GM23338 (cell line): ENCODE data around the gene COBL. TPM values are rescaled to one million over a fixed set of nuclear protein-coding genes. Genes with fewer than 3 reads are reported as not detected.

Experiments
- ATAC-seq: fragments of 200-7000 bp; cut with Tn5 transposase; 3 replicates; pipeline ENCODE4 v1.9.1; 2020
- DNase-seq: peaks from one replicate; pipeline ENCODE4 v3.0.0-alpha.2; 2015; ENCODE audit warnings: low spot score
- H2AFZ ChIP-seq: fragments of 200-600 bp; sonication (generic); 2 replicates; pipeline ENCODE4 v1.8.0; 2016; ENCODE audit warnings: antibody characterized with exemption, mild to moderate bottlenecking, moderate library complexity
- H3F3A ChIP-seq: fragments of 200-600 bp; sonication (generic); replicated peaks from 2 replicates; pipeline ENCODE4 v1.8.0; 2017; ENCODE audit warnings: antibody characterized with exemption, mixed run types, low read depth
- H3K27ac ChIP-seq: fragments of 200-600 bp; sonication (generic); 2 replicates; pipeline ENCODE4 v1.6.1; 2016; ENCODE audit warnings: low read depth
- H3K27me3 ChIP-seq: fragments of 200-600 bp; sonication (generic); 2 replicates; pipeline ENCODE4 v1.8.0; 2016; ENCODE audit warnings: mild to moderate bottlenecking, mixed run types, moderate library complexity; ENCODE audit not compliant: insufficient read depth
- H3K36me3 ChIP-seq: fragments of 200-600 bp; sonication (generic); 2 replicates; pipeline ENCODE4 v1.8.0; 2016; ENCODE audit warnings: mild to moderate bottlenecking; ENCODE audit not compliant: insufficient read depth
- H3K4me1 ChIP-seq: fragments of 200-600 bp; sonication (generic); 2 replicates; pipeline ENCODE4 v1.8.0; 2016; ENCODE audit warnings: mild to moderate bottlenecking, moderate library complexity; ENCODE audit not compliant: insufficient read depth
- H3K4me2 ChIP-seq: fragments of 200-600 bp; sonication (generic); 2 replicates; pipeline ENCODE4 v1.7.1; 2017; ENCODE audit warnings: mixed run types
- H3K4me3 ChIP-seq: fragments of 200-600 bp; sonication (generic); 2 replicates; pipeline ENCODE4 v1.6.1; 2016; ENCODE audit warnings: mixed run types
- H3K79me2 ChIP-seq: fragments of 200-600 bp; sonication (generic); replicated peaks from 2 replicates; pipeline ENCODE4 v1.8.0; 2017; ENCODE audit warnings: mild to moderate bottlenecking; ENCODE audit not compliant: insufficient read depth
- H3K9me2 ChIP-seq: fragments of 200-600 bp; sonication (generic); 2 replicates; pipeline ENCODE4 v1.8.0; 2017; ENCODE audit not compliant: insufficient read depth
- H4K20me1 ChIP-seq: fragments of 200-600 bp; sonication (generic); replicated peaks from 2 replicates; pipeline ENCODE4 v1.8.0; 2017; ENCODE audit warnings: mild to moderate bottlenecking; ENCODE audit not compliant: insufficient read depth
- H3K27ac Mint-ChIP-seq: 2 replicates; pipeline ENCODE4 v1.8.0; 2020; ENCODE audit warnings: inconsistent platforms, mild to moderate bottlenecking, moderate library complexity, mixed read lengths
- H3K27me3 Mint-ChIP-seq: 3 replicates; pipeline ENCODE4 v1.8.0; 2022; ENCODE audit warnings: low read depth, mild to moderate bottlenecking, moderate library complexity, mixed read lengths, inconsistent platforms; ENCODE audit not compliant: insufficient read depth, poor library complexity
- H3K36me3 Mint-ChIP-seq: 3 replicates; pipeline ENCODE4 v1.8.0; 2021; ENCODE audit warnings: low read depth, mild to moderate bottlenecking, inconsistent platforms, moderate library complexity, mixed read lengths
- H3K4me1 Mint-ChIP-seq: 3 replicates; pipeline ENCODE4 v1.8.0; 2020; ENCODE audit warnings: mild to moderate bottlenecking, inconsistent platforms, mixed read lengths
- H3K4me3 Mint-ChIP-seq: 3 replicates; pipeline ENCODE4 v1.8.0; 2021; ENCODE audit warnings: moderate library complexity, mild to moderate bottlenecking, inconsistent platforms, mixed read lengths
- H3K9me3 Mint-ChIP-seq: 3 replicates; pipeline ENCODE4 v1.8.0; 2020; ENCODE audit warnings: moderate library complexity, mild to moderate bottlenecking, inconsistent platforms, mixed read lengths
- CREB1 ChIP-seq: fragments of 250-450 bp; sonication (Bioruptor Pico); IDR thresholded peaks from 2 replicates; pipeline ENCODE4 v1.5.0; 2020; ENCODE audit warnings: low read depth, mild to moderate bottlenecking, moderate library complexity
- ETS1 ChIP-seq: IDR thresholded peaks from 2 replicates; pipeline ENCODE4 v1.6.1; 2016; ENCODE audit warnings: antibody characterized with exemption
- EZH2 ChIP-seq: fragments of 200-600 bp; sonication (generic); IDR thresholded peaks from one replicate; pipeline ENCODE4 v1.8.0; 2017; ENCODE audit warnings: antibody characterized with exemption, mild to moderate bottlenecking, low read depth; ENCODE audit not compliant: unreplicated experiment
- EZH2phosphoT487 ChIP-seq: fragments of 200-600 bp; sonication (generic); IDR thresholded peaks from one replicate; pipeline ENCODE4 v1.8.1; 2018; ENCODE audit warnings: antibody characterized with exemption; ENCODE audit not compliant: unreplicated experiment
- JUNB ChIP-seq: IDR thresholded peaks from one replicate; pipeline ENCODE4 v1.6.1; 2016; ENCODE audit warnings: antibody characterized with exemption; ENCODE audit not compliant: unreplicated experiment
- NANOG ChIP-seq: IDR thresholded peaks from 2 replicates; pipeline ENCODE4 v1.6.1; 2016; ENCODE audit warnings: antibody characterized with exemption, borderline replicate concordance
- POLR2AphosphoS5 ChIP-seq: IDR thresholded peaks from 2 replicates; pipeline ENCODE4 v1.6.1; 2016; ENCODE audit warnings: antibody characterized with exemption, low read depth
- STAT1 ChIP-seq: IDR thresholded peaks from one replicate; pipeline ENCODE4 v1.6.1; 2016; ENCODE audit warnings: antibody characterized with exemption; ENCODE audit not compliant: unreplicated experiment
- ZNF114 ChIP-seq: fragments of 250-450 bp; sonication (Bioruptor Pico); IDR thresholded peaks from 2 replicates; pipeline ENCODE4 v1.5.0; 2020; ENCODE audit warnings: mild to moderate bottlenecking, moderate library complexity
- ZNF331 ChIP-seq: fragments of 250-450 bp; sonication (Bioruptor Pico); IDR thresholded peaks from 2 replicates; pipeline ENCODE4 v1.5.0; 2020; ENCODE audit warnings: low read depth, mild to moderate bottlenecking, moderate library complexity
- polyA plus RNA-seq: library from polyadenylated mRNA; unstranded; fragments of >200 nt; fragmentation: Nextera tagmentation; extraction: Ambion mirVana; gene quantifications from 2 replicates; pipeline ENCODE4 v1.2.1, GENCODE V29; 2016
- total RNA-seq: library from RNA; depleted of rRNA; stranded (reverse); fragments of >200 nt; shearing (Covaris generic); gene quantifications from 2 replicates; pipeline ENCODE4 v1.2.3, GENCODE V29; 2014
- TF ChIP-seq, protein P1 (sequence below), 2 experiments: fragments of 200-600 bp in 1 of 2; sonication (generic) in 1 of 2; conservative IDR thresholded peaks; 2 replicates each; pipeline versions ENCODE4 v1.5.1 to v1.6.1; 2016 to 2017; ENCODE audit warnings: antibody characterized with exemption in 2 of 2, low read depth in 2 of 2, mild to moderate bottlenecking in 2 of 2, moderate library complexity in 1 of 2
- TF ChIP-seq, protein P2 (sequence below): IDR thresholded peaks from one replicate; pipeline ENCODE4 v1.6.1; 2018; ENCODE audit warnings: antibody characterized with exemption; ENCODE audit not compliant: unreplicated experiment

Gene COBL
- total and polyA plus RNA-seq, 2 experiments from 2014 or later = 18.3 to 51.9 TPM

DNA sequence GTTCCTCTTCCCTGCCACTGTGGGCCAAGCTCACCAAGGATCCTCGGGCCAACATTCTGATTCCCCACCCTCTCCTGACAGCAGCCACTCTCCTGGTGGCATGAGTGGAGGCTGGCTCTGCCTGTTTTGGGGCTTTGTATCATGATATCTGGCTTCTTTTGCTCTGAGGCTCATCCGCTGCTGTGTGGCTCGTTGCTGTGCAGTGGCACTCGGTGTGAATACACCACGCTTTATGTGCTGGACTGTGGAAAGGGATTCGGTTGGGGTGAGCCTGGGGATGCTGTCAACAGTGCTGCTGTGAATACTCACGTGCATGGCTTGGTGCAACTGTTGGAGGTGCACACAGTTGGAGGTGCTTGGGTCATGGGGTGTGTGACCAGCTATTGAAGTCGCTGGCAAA lies 208.5 kb downstream of the COBL start (continued):
- TF ChIP-seq, protein P1, sequence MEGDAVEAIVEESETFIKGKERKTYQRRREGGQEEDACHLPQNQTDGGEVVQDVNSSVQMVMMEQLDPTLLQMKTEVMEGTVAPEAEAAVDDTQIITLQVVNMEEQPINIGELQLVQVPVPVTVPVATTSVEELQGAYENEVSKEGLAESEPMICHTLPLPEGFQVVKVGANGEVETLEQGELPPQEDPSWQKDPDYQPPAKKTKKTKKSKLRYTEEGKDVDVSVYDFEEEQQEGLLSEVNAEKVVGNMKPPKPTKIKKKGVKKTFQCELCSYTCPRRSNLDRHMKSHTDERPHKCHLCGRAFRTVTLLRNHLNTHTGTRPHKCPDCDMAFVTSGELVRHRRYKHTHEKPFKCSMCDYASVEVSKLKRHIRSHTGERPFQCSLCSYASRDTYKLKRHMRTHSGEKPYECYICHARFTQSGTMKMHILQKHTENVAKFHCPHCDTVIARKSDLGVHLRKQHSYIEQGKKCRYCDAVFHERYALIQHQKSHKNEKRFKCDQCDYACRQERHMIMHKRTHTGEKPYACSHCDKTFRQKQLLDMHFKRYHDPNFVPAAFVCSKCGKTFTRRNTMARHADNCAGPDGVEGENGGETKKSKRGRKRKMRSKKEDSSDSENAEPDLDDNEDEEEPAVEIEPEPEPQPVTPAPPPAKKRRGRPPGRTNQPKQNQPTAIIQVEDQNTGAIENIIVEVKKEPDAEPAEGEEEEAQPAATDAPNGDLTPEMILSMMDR (conservative IDR thresholded peaks at IDR 0.05; ENCODE audit: low read depth in 2 of 2) = no peak
- TF ChIP-seq EZH2phosphoT487 (no peak), JUNB (no peak), EZH2 (no peak), CREB1 (CRISPR knock-in tag) (no peak), POLR2AphosphoS5 (no peak), ETS1 (no peak), NANOG (no peak)
- TF ChIP-seq, protein P2, sequence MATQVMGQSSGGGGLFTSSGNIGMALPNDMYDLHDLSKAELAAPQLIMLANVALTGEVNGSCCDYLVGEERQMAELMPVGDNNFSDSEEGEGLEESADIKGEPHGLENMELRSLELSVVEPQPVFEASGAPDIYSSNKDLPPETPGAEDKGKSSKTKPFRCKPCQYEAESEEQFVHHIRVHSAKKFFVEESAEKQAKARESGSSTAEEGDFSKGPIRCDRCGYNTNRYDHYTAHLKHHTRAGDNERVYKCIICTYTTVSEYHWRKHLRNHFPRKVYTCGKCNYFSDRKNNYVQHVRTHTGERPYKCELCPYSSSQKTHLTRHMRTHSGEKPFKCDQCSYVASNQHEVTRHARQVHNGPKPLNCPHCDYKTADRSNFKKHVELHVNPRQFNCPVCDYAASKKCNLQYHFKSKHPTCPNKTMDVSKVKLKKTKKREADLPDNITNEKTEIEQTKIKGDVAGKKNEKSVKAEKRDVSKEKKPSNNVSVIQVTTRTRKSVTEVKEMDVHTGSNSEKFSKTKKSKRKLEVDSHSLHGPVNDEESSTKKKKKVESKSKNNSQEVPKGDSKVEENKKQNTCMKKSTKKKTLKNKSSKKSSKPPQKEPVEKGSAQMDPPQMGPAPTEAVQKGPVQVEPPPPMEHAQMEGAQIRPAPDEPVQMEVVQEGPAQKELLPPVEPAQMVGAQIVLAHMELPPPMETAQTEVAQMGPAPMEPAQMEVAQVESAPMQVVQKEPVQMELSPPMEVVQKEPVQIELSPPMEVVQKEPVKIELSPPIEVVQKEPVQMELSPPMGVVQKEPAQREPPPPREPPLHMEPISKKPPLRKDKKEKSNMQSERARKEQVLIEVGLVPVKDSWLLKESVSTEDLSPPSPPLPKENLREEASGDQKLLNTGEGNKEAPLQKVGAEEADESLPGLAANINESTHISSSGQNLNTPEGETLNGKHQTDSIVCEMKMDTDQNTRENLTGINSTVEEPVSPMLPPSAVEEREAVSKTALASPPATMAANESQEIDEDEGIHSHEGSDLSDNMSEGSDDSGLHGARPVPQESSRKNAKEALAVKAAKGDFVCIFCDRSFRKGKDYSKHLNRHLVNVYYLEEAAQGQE = no peak

GRCh38 chr7:51104278-51104677 lies 212.3 kb downstream of the COBL start:
- no peak for DNase-seq
- Histone ChIP-seq H3K79me2 (no peaks in the 10 kb centered on the region), H2AFZ (no peak overlapping the region), H3K4me3 (no peak overlapping the region), H3K36me3 (no peaks in the 10 kb centered on the region), H3K9me2 (no peaks in the 10 kb centered on the region; the same call in 1 of the 2 replicates), H3K4me1 (peaks cover 10% of the 10 kb centered on the region; the same call in 1 of the 2 replicates), H4K20me1 (no peaks in the 10 kb centered on the region), H3F3A (no peaks in the 10 kb centered on the region), H3K27ac (no peak overlapping the region), H3K27me3 (no peaks in the 10 kb centered on the region), H3K4me2 (no peak overlapping the region)
- no peaks in the 10 kb centered on the region for H3K9me3 Mint-ChIP-seq
- no peaks in the 10 kb centered on the region; the same call in 2 of the 3 replicates for H3K36me3 Mint-ChIP-seq
- no peak for ATAC-seq
- no peak overlapping the region for H3K4me3 Mint-ChIP-seq
- H3K4me1 Mint-ChIP-seq = peaks cover 25% of the 10 kb centered on the region
- peaks cover 4% of the 10 kb centered on the region for H3K27me3 Mint-ChIP-seq
- no peak overlapping the region for H3K27ac Mint-ChIP-seq
- TF ChIP-seq ZNF114 (CRISPR knock-in tag) (no peak), POLR2AphosphoS5 (no peak), CREB1 (CRISPR knock-in tag) (no peak), STAT1 (no peak), ETS1 (no peak), ZNF331 (no peak), EZH2 (no peak), NANOG (no peak)
- TF ChIP-seq, protein P2 = no peak
- TF ChIP-seq, protein P1 (conservative IDR thresholded peaks at IDR 0.05; ENCODE audit: low read depth in 2 of 2) = no peak
